Lung (tissue), 12 donors: Measurements from ENCODE around the gene CYP2F1. TPM values are rescaled to one million over a fixed set of nuclear protein-coding genes. Genes with fewer than 3 reads are reported as not detected.
"Not testable (repeated sequence)": the region's sequence is repeated elsewhere in the genome, so short reads cannot be mapped to it uniquely, and the experiment has no call there.

Source experiments
- ATAC-seq: fragments of 200-7000 bp; cut with Tn5 transposase; one replicate; pipeline ENCODE4 v1.9.1; 2020; ENCODE audit warnings: moderate number of reproducible peaks; ENCODE audit not compliant: insufficient read depth, low FRiP score
- DNase-seq, 3 donors: peaks; one replicate each; pipeline ENCODE4 v3.0.0-alpha.2; 2013 to 2017
- H3K27ac ChIP-seq, 2 donors: one replicate each; pipeline ENCODE4 v1.5.1; 2013; ENCODE audit warnings: mild to moderate bottlenecking in 2 of 2, moderate library complexity in 2 of 2, control low read depth in 1 of 2, inconsistent platforms in 1 of 2, low read depth in 1 of 2, low read length in 1 of 2
- H3K27me3 ChIP-seq, 3 donors: one replicate each; pipeline ENCODE4 v1.5.1; 2013; ENCODE audit warnings: low read length in 2 of 3; ENCODE audit not compliant: control insufficient read depth in 3 of 3, insufficient read depth in 3 of 3
- H3K36me3 ChIP-seq, 4 donors: one replicate each; pipeline ENCODE4 v1.5.1; 2013; ENCODE audit warnings: low read length in 4 of 4, mild to moderate bottlenecking in 1 of 4, moderate library complexity in 1 of 4; ENCODE audit not compliant: control insufficient read depth in 4 of 4, insufficient read depth in 4 of 4
- H3K4me1 ChIP-seq, 5 donors: one replicate each; pipeline ENCODE4 v1.5.1; 2013; ENCODE audit warnings: low read length in 5 of 5, mild to moderate bottlenecking in 2 of 5, moderate library complexity in 1 of 5; ENCODE audit not compliant: control insufficient read depth in 5 of 5, insufficient read depth in 5 of 5
- H3K4me3 ChIP-seq: one replicate; pipeline ENCODE4 v1.5.1; 2013; ENCODE audit warnings: mild to moderate bottlenecking, control low read depth, moderate library complexity
- H3K9ac ChIP-seq, 2 donors: one replicate each; pipeline ENCODE4 v1.5.1; 2013; ENCODE audit warnings: low read length in 2 of 2, control low read depth in 1 of 2; ENCODE audit not compliant: insufficient read depth in 1 of 2
- H3K9me3 ChIP-seq, 4 donors: one replicate each; pipeline ENCODE4 v1.5.1; 2013; ENCODE audit warnings: low read length in 3 of 4, mild to moderate bottlenecking in 1 of 4, moderate library complexity in 1 of 4; ENCODE audit not compliant: control insufficient read depth in 4 of 4, insufficient read depth in 3 of 4
- WGBS, 2 donors: extraction: QIAGEN DNeasy Blood & Tissue Kit; methylation state at CpG; one replicate each; pipeline ENCODE4 v1.1.7; 2013; 5-methylcytosine and 5-hydroxymethylcytosine counted together
- polyA plus RNA-seq, 2 donors: library from polyadenylated mRNA; stranded (reverse); fragments of 200-250 nt; gene quantifications; one replicate each; pipeline ENCODE4 v1.2.1, GENCODE V29; 2013
- total RNA-seq, 2 donors: library from RNA; depleted of rRNA in 1 of 2; stranded (reverse); fragments of >200 nt in 1 of 2; gene quantifications; one replicate each; pipeline ENCODE4 v1.2.1, GENCODE V29; 2014 to 2021
- TF ChIP-seq, protein P1 (sequence below): IDR thresholded peaks from 2 replicates; pipeline ENCODE4 v1.5.1; 2012; ENCODE audit warnings: mild to moderate bottlenecking; ENCODE audit errors: control extremely low read depth, extremely low read depth
- donor health status: control.
- donor health status: control.
- donor health status: Bipolar disorder and iron deficiency.
- donor health status: healthy.
- donor health status: DM: yes; HTN: yes; CAD: no.

CYP2F1 gene
- total and polyA plus RNA-seq, 4 donors = 0.85 to 16.4 (median 6.4) TPM

DNA sequence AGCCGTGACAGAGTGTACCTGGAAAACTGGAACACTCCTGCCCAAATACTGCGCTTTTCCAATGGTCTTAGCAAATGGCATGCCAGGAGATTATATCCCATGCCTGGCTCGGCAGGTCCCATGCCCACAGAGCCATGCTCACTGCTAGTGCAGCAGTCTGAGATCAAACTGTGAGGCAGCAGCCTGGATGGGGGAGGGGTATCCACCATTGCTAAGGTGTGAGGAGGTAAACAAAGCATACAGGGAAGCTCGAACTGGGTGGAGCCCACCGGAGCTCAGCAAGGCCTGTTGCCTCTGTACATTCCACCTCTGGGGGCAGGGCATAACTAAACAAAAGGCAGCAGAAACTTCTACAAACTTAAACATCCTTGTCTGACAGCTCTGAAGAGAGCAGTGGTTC is 15.5 kb upstream of the CYP2F1 start:
- Histone ChIP-seq H3K9ac (no peak overlapping the region), H3K27ac (no peak overlapping the region), H3K4me3 (no peak overlapping the region), H3K9me3 (peaks cover 0 to 10% (median 0%) of the 10 kb centered on the region in 4 donors), H3K27me3 (no peaks in the 10 kb centered on the region), H3K4me1 (no peaks in the 10 kb centered on the region), H3K36me3 (no peaks in the 10 kb centered on the region)
- TF ChIP-seq, protein P1, sequence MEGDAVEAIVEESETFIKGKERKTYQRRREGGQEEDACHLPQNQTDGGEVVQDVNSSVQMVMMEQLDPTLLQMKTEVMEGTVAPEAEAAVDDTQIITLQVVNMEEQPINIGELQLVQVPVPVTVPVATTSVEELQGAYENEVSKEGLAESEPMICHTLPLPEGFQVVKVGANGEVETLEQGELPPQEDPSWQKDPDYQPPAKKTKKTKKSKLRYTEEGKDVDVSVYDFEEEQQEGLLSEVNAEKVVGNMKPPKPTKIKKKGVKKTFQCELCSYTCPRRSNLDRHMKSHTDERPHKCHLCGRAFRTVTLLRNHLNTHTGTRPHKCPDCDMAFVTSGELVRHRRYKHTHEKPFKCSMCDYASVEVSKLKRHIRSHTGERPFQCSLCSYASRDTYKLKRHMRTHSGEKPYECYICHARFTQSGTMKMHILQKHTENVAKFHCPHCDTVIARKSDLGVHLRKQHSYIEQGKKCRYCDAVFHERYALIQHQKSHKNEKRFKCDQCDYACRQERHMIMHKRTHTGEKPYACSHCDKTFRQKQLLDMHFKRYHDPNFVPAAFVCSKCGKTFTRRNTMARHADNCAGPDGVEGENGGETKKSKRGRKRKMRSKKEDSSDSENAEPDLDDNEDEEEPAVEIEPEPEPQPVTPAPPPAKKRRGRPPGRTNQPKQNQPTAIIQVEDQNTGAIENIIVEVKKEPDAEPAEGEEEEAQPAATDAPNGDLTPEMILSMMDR = no peak
- ATAC-seq (no peak), DNase-seq (peak in 1 of 3 donors; percentile 0)
- WGBS, 2 donors = 68 to 73% methylated on average over 5 of the region's 5 CpGs

GRCh38 chr19:41102210-41102609 is 12.0 kb upstream of the CYP2F1 start:
- H3K27me3 ChIP-seq, DNase-seq, H3K9ac ChIP-seq, ATAC-seq, H3K4me3 ChIP-seq, H3K27ac ChIP-seq, H3K9me3 ChIP-seq, H3K36me3 ChIP-seq, H3K4me1 ChIP-seq: not testable (repeated sequence)
- 91 to 97% methylated on average over 1 of the region's 1 CpG for WGBS, 2 donors

DNA sequence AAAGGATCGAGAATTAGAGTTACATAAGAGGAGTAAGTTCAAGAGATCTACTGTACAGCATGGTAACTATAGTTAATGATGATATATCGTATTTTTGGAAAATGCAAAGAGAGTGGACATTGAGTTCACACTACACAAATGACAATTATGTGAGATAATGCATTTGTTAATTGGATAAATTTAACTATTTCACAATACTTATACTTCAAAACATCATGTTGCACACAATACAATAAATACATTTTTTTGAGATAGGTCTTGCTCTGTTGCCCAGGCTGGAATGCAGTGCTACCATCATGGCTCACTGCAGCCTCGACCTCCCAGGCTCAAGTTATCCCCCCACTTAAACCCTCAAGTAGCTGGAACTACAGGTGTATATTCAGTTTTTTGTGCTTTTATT is 8.1 kb upstream of the CYP2F1 start:
- Histone ChIP-seq H3K27ac (no peak overlapping the region), H3K36me3 (no peaks in the 10 kb centered on the region), H3K27me3 (no peaks in the 10 kb centered on the region), H3K4me3 (no peak overlapping the region), H3K9ac (no peak overlapping the region), H3K4me1 (no peaks in the 10 kb centered on the region), H3K9me3 (peaks cover 0 to under 1% (median 0%) of the 10 kb centered on the region in 4 donors)
- ATAC-seq (no peak), DNase-seq (no peak)
- 79 to 85% methylated on average over 3 of the region's 3 CpGs for WGBS, 2 donors
- TF ChIP-seq, protein P1 = no peak

DNA sequence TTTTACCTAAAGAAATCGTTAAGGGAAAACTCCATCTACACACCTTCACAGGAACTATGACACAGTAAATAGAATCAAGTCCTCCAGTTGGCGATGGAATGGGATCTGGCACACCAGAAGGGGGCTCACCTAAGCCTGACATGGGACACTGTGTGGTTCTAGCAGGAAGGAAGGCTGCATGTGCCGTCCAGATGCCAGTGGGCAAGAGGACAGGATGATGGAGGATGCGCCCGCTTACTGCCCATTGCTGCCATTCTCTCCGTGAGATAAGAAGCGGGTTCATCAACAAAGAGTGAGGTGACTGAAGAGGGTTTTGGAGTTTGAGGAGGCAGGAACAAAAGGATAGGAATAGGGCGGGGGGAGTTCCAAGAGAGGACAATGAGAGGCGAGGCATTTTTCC is 2.9 kb upstream of the CYP2F1 start:
- H3K36me3 ChIP-seq = no peaks in the 10 kb centered on the region
- ATAC-seq = no peak
- TF ChIP-seq, protein P1 = no peak
- H3K27ac ChIP-seq = no peak overlapping the region
- H3K27me3 ChIP-seq = no peaks in the 10 kb centered on the region
- peaks cover 0 to 3% (median 0%) of the 10 kb centered on the region in 5 donors for H3K4me1 ChIP-seq
- H3K9me3 ChIP-seq = peaks cover 0 to 2% (median 0%) of the 10 kb centered on the region in 4 donors
- H3K9ac ChIP-seq = no peak overlapping the region
- DNase-seq = no peak
- 84 to 88% methylated on average over 9 of the region's 9 CpGs for WGBS, 2 donors
- no peak overlapping the region for H3K4me3 ChIP-seq
